TTC549 (cell line): ENCODE data around the gene TDRD1.

Experiments
- FAIRE-seq: peaks from 2 replicates; lab custom pipeline; 2012; peaks lifted over from hg19 to GRCh38; lab: Jason Lieb, UNC

Gene TDRD1

GRCh38 chr10:114266521-114266920 is 87.4 kb downstream of the TDRD1 start:
- FAIRE-seq: no peak

- FAIRE-seq: no peak
These were observed 92.1 kb downstream of the TDRD1 start for GRCh38 chr10:114271075-114271778.

- FAIRE-seq: no peak
These were observed 92.6 kb downstream of the TDRD1 start for GRCh38 chr10:114271779-114272167.

GRCh38 chr10:114272696-114273095 is 93.5 kb downstream of the TDRD1 start:
- FAIRE-seq: no peak

GRCh38 chr10:114273910-114274309 is 94.8 kb downstream of the TDRD1 start:
- FAIRE-seq: no peak

GRCh38 chr10:114274616-114275453 is 95.7 kb downstream of the TDRD1 start:
- no peak for FAIRE-seq

GRCh38 chr10:114276066-114276465 is 96.9 kb downstream of the TDRD1 start:
- FAIRE-seq: no peak

- FAIRE-seq: no peak
These were observed 97.5 kb downstream of the TDRD1 start for GRCh38 chr10:114276671-114277070.

GRCh38 chr10:114278140-114278883 is 99.2 kb downstream of the TDRD1 start:
- no peak for FAIRE-seq

- FAIRE-seq: no peak
These were observed 99.7 kb downstream of the TDRD1 start for GRCh38 chr10:114278884-114279191.

- no peak for FAIRE-seq
These were observed 100.1 kb downstream of the TDRD1 start for GRCh38 chr10:114279289-114279688.

GRCh38 chr10:114279901-114280644 is 100.9 kb downstream of the TDRD1 start:
- FAIRE-seq: no peak

- FAIRE-seq: no peak
These were observed 101.9 kb downstream of the TDRD1 start for GRCh38 chr10:114281006-114281405.

GRCh38 chr10:114281461-114281860 is 102.3 kb downstream of the TDRD1 start:
- FAIRE-seq: no peak
